Smooth muscle cell (in vitro differentiated cells): ENCODE results near the gene CKAP4. TPM values are rescaled to one million over a fixed set of nuclear protein-coding genes. Genes with fewer than 3 reads are reported as not detected.

ENCODE experiments used
- DNase-seq: peaks from one replicate; lab custom pipeline; 2025; ENCODE audit not compliant: unreplicated experiment; lab: John Stamatoyannopoulos, UW
- H2AFZ ChIP-seq: fragments of 200-600 bp; sonication (generic); 2 replicates; pipeline ENCODE4 v1.6.0; 2016; ENCODE audit warnings: antibody characterized with exemption, low read depth, mild to moderate bottlenecking
- H3F3A ChIP-seq: fragments of 200-600 bp; sonication (generic); 2 replicates; pipeline ENCODE4 v1.6.0; 2017; ENCODE audit warnings: antibody characterized with exemption, low read depth
- H3K27ac ChIP-seq: fragments of 200-600 bp; sonication (generic); 2 replicates; pipeline ENCODE4 v1.5.1; 2016; ENCODE audit warnings: low read depth, mild to moderate bottlenecking
- H3K27me3 ChIP-seq: fragments of 200-600 bp; sonication (generic); 2 replicates; pipeline ENCODE4 v1.6.1; 2016; ENCODE audit warnings: low read depth, mild to moderate bottlenecking
- H3K36me3 ChIP-seq: fragments of 200-600 bp; sonication (generic); 2 replicates; pipeline ENCODE4 v1.5.1; 2016; ENCODE audit warnings: low read depth
- H3K4me1 ChIP-seq: fragments of 200-600 bp; sonication (generic); 2 replicates; pipeline ENCODE4 v1.5.1; 2016; ENCODE audit warnings: low read depth
- H3K4me2 ChIP-seq: fragments of 200-600 bp; sonication (generic); 2 replicates; pipeline ENCODE4 v1.6.0; 2016; ENCODE audit warnings: mild to moderate bottlenecking
- H3K4me3 ChIP-seq: fragments of 200-600 bp; sonication (generic); 2 replicates; pipeline ENCODE4 v1.5.1; 2016; ENCODE audit warnings: mild to moderate bottlenecking
- H3K79me2 ChIP-seq: fragments of 200-600 bp; sonication (generic); 2 replicates; pipeline ENCODE4 v1.6.0; 2016; ENCODE audit warnings: low read depth, mild to moderate bottlenecking
- H3K9ac ChIP-seq: fragments of 200-600 bp; sonication (generic); 2 replicates; pipeline ENCODE4 v1.6.0; 2016; ENCODE audit warnings: low read depth
- H3K9me3 ChIP-seq: fragments of 200-600 bp; sonication (generic); replicated peaks from 2 replicates; pipeline ENCODE4 v1.5.1; 2016; ENCODE audit warnings: low read depth
- H4K20me1 ChIP-seq: fragments of 200-600 bp; sonication (generic); 2 replicates; pipeline ENCODE4 v1.6.0; 2016; ENCODE audit warnings: low read depth
- WGBS: methylation state at CpG from one replicate; pipeline ENCODE4 v1.1.7; 2016; ENCODE audit warnings: low lambda C conversion rate; 5-methylcytosine and 5-hydroxymethylcytosine counted together
- polyA plus RNA-seq: library from polyadenylated mRNA; unstranded; fragments of >200 nt; fragmentation: Nextera tagmentation; extraction: Ambion mirVana; gene quantifications from 2 replicates; pipeline ENCODE4 v1.2.1, GENCODE V29; 2016
- total RNA-seq: library from RNA; depleted of rRNA; stranded (reverse); fragments of >200 nt; gene quantifications from 2 replicates; pipeline ENCODE4 v1.2.3, GENCODE V29; 2014
- TF ChIP-seq, protein P1 (sequence below): fragments of 200-600 bp; sonication (generic); IDR thresholded peaks from 2 replicates; pipeline ENCODE4 v1.5.1; 2017; ENCODE audit warnings: borderline replicate concordance, mild to moderate bottlenecking, antibody characterized with exemption; ENCODE audit not compliant: insufficient read depth, poor library complexity, severe bottlenecking

The CKAP4 gene
- total and polyA plus RNA-seq, 2 experiments from 2014 or later, result 241 to 486 TPM

DNA sequence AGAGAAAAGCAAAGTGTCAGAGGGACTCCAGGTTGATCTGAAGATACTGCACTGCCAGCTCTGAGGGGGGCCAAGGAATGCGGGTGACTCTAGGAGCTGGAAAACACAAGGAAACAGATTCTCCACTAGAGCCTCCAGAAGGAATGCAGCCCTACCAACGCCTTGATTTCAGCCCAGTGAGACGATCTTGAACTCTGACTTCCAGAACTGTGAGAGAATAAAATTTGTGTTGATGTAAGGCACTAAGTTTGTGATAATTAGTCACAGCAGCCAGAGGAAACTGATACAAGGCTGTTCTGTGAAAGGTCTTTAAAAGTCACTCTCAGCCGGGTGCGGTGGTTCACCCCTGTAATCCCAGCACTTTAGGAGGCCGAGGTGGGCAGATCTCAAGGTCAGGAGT is 34.2 kb downstream of the CKAP4 start:
- 59% methylated on average over 6 of the region's 6 CpGs for WGBS
- H3K79me2 ChIP-seq, result no peaks in the 10 kb centered on the region
- no peaks in the 10 kb centered on the region for H4K20me1 ChIP-seq
- no peaks in the 10 kb centered on the region for H3K36me3 ChIP-seq
- H3K9me3 ChIP-seq, result no peaks in the 10 kb centered on the region
- TF ChIP-seq, protein P1, sequence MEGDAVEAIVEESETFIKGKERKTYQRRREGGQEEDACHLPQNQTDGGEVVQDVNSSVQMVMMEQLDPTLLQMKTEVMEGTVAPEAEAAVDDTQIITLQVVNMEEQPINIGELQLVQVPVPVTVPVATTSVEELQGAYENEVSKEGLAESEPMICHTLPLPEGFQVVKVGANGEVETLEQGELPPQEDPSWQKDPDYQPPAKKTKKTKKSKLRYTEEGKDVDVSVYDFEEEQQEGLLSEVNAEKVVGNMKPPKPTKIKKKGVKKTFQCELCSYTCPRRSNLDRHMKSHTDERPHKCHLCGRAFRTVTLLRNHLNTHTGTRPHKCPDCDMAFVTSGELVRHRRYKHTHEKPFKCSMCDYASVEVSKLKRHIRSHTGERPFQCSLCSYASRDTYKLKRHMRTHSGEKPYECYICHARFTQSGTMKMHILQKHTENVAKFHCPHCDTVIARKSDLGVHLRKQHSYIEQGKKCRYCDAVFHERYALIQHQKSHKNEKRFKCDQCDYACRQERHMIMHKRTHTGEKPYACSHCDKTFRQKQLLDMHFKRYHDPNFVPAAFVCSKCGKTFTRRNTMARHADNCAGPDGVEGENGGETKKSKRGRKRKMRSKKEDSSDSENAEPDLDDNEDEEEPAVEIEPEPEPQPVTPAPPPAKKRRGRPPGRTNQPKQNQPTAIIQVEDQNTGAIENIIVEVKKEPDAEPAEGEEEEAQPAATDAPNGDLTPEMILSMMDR, result no peak
- H3K27ac ChIP-seq, result no peak overlapping the region
- no peaks in the 10 kb centered on the region for H3K4me1 ChIP-seq
- no peak for DNase-seq
- H3K4me3 ChIP-seq, result no peak overlapping the region
- H3K9ac ChIP-seq, result no peak overlapping the region
- no peak overlapping the region for H3K4me2 ChIP-seq
- H2AFZ ChIP-seq, result no peak overlapping the region
- no peaks in the 10 kb centered on the region for H3K27me3 ChIP-seq
- no peaks in the 10 kb centered on the region for H3F3A ChIP-seq

DNA sequence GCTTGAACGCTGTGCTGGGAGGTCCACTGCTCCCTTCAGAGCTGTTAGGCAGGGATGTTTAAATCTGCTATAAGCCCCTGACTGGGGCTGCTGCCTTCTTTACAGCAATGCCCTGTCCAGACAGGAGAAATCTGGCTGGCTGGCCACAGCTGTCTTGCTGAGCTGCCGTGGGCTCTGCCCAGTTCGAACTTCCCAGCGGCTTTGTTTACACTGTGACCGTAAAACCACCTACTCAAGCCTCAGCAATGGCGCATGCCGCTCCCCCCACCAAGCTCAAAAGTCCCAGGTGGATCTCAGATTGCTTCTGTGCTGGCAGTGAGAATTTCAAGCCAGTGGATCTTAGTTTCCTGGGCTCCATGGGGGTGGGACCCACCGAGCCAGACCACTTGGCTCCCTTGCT is 35.8 kb downstream of the CKAP4 start:
- Histone ChIP-seq H4K20me1 (no peaks in the 10 kb centered on the region), H3K79me2 (no peaks in the 10 kb centered on the region), H2AFZ (no peak overlapping the region), H3K9ac (no peak overlapping the region), H3K4me3 (no peak overlapping the region), H3K4me2 (no peak overlapping the region), H3F3A (no peaks in the 10 kb centered on the region), H3K36me3 (no peaks in the 10 kb centered on the region), H3K4me1 (no peaks in the 10 kb centered on the region), H3K27ac (no peak overlapping the region), H3K27me3 (no peaks in the 10 kb centered on the region), H3K9me3 (no peaks in the 10 kb centered on the region)
- 58% methylated on average over 8 of the region's 8 CpGs for WGBS
- DNase-seq, result no peak
- TF ChIP-seq, protein P1, result no peak

DNA sequence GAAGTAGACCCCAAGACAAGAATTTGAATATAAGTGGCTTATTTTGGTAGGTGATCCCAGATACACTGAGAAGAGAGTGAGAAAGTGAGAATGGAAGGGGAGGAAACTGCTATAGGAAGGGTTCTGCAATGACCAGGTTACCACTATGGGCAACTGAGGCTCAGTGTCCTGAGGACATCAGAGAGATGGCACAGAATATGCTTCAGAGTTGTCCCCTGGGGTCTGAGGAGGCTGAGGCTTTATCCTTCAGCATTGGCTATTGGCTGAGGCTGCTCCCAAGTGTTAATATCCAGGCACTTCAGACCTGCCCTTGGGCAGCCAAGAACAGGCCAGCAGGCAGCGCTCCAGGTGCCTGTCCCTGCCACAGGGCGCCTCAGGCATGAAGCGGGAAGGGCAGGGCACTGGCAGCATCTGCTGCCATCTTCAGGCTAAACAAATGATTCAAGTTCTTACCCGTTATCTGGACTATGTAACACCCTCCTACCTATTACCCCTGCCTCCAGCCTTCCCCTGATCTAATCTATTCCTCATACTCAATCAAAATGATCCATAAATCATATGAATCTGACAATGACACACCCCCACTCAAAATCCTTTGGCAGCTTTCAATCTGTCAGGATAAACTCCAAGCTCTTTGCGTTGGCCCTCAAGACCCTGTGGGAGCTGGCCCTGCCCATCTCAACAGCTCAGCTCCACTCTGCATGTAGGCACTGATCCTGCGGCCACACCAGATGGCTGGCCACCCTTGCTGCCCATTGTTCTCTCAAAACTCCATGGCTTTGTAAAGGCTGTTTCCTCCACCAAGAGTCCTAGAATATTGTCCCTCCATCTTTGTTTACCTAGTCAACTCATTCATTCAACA is 42.4 kb downstream of the CKAP4 start:
- no peak for DNase-seq
- H3K36me3 ChIP-seq, result no peaks in the 10 kb centered on the region
- H3K79me2 ChIP-seq, result no peaks in the 10 kb centered on the region
- H3K4me2 ChIP-seq, result no peak overlapping the region
- no peak overlapping the region for H3K4me3 ChIP-seq
- no peaks in the 10 kb centered on the region for H3K4me1 ChIP-seq
- H3F3A ChIP-seq, result no peaks in the 10 kb centered on the region
- no peak overlapping the region for H2AFZ ChIP-seq
- no peaks in the 10 kb centered on the region for H3K9me3 ChIP-seq
- WGBS, result 41% methylated on average over 6 of the region's 6 CpGs
- TF ChIP-seq, protein P1, result no peak
- no peak overlapping the region for H3K27ac ChIP-seq
- H4K20me1 ChIP-seq, result no peaks in the 10 kb centered on the region
- no peak overlapping the region for H3K9ac ChIP-seq
- no peaks in the 10 kb centered on the region for H3K27me3 ChIP-seq

DNA sequence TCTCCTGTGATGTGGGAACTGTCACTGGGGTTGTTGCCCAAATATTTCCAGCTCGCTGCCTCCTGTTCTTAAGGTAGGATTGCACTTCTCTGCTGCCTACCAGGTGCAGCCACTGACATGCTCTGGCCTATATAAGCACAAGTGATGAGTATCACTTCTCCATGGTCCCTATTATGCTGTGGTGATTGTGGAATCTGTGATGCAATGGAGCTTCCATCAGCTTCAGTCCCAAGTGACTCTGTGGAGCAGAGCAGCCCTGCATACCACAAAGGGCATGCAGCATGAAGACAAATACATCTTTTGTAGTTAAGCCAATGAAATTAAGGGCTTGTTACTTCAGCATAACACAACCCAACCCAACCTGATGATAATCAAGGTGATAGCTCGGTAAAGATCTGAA is 43.5 kb downstream of the CKAP4 start:
- DNase-seq, result no peak
- no peak overlapping the region for H2AFZ ChIP-seq

More for the DNA sequence above, 43.5 kb downstream of the CKAP4 start:
- Histone ChIP-seq H3K79me2 (no peaks in the 10 kb centered on the region), H3K9ac (no peak overlapping the region), H3K27me3 (no peaks in the 10 kb centered on the region), H4K20me1 (no peaks in the 10 kb centered on the region), H3K4me2 (no peak overlapping the region), H3K36me3 (no peaks in the 10 kb centered on the region), H3F3A (no peaks in the 10 kb centered on the region), H3K4me1 (no peaks in the 10 kb centered on the region), H3K9me3 (no peaks in the 10 kb centered on the region), H3K27ac (no peak overlapping the region), H3K4me3 (no peak overlapping the region)
- TF ChIP-seq, protein P1, result no peak
- WGBS, result 90% methylated on average over 2 of the region's 2 CpGs
